Duodenal mucosa (tissue), 2 donors: ENCODE results near the gene HAS3.

Source experiments
- H3K27ac ChIP-seq: one replicate; pipeline ENCODE4 v1.7.0; 2013; ENCODE audit warnings: low read depth, low read length
- H3K27me3 ChIP-seq, 2 donors: one replicate each; pipeline ENCODE4 v1.7.0; 2013; ENCODE audit warnings: low read length in 2 of 2, control low read depth in 1 of 2; ENCODE audit not compliant: insufficient read depth in 2 of 2, control insufficient read depth in 1 of 2
- H3K36me3 ChIP-seq, 2 donors: one replicate each; pipeline ENCODE4 v1.7.0; 2013; ENCODE audit warnings: low read length in 2 of 2, control low read depth in 1 of 2; ENCODE audit not compliant: insufficient read depth in 2 of 2, control insufficient read depth in 1 of 2
- H3K4me1 ChIP-seq, 2 donors: one replicate each; pipeline ENCODE4 v1.7.0; 2013; ENCODE audit warnings: low read length in 2 of 2, control low read depth in 1 of 2; ENCODE audit not compliant: insufficient read depth in 2 of 2, control insufficient read depth in 1 of 2
- H3K4me3 ChIP-seq, 2 donors: one replicate each; pipeline ENCODE4 v1.7.0; 2013; ENCODE audit warnings: low read length in 2 of 2, low read depth in 1 of 2
- H3K9ac ChIP-seq, 2 donors: one replicate each; pipeline ENCODE4 v1.7.0; 2013; ENCODE audit warnings: low read length in 2 of 2, low read depth in 1 of 2
- H3K9me3 ChIP-seq, 2 donors: one replicate each; pipeline ENCODE4 v1.7.0; 2013; ENCODE audit warnings: low read length in 2 of 2, control low read depth in 1 of 2; ENCODE audit not compliant: control insufficient read depth in 1 of 2

The HAS3 gene

DNA sequence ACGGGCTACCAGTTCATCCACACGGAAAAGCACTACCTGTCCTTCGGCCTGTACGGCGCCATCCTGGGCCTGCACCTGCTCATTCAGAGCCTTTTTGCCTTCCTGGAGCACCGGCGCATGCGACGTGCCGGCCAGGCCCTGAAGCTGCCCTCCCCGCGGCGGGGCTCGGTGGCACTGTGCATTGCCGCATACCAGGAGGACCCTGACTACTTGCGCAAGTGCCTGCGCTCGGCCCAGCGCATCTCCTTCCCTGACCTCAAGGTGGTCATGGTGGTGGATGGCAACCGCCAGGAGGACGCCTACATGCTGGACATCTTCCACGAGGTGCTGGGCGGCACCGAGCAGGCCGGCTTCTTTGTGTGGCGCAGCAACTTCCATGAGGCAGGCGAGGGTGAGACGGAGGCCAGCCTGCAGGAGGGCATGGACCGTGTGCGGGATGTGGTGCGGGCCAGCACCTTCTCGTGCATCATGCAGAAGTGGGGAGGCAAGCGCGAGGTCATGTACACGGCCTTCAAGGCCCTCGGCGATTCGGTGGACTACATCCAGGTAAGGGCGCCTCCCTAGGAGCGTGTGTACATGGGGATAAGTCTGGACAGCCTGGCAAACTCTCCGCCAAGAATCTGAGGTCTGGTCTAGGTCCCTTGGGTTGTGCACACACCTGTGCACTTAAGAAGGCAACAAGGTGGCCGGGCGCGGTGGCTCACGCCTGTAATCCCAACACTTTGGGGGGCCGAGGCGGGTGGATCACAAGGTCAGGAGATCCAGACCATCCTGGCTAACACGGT is 4.2 kb downstream of the HAS3 start:
- H3K36me3 ChIP-seq, result peaks cover 28 to 46% of the 10 kb centered on the region in 2 donors
- H3K27ac ChIP-seq, result no peak overlapping the region
- no peak overlapping the region for H3K4me3 ChIP-seq
- H3K4me1 ChIP-seq, result peaks cover 14 to 17% of the 10 kb centered on the region in 2 donors
- no peaks in the 10 kb centered on the region for H3K9me3 ChIP-seq
- peaks cover 5 to 17% of the 10 kb centered on the region in 2 donors for H3K27me3 ChIP-seq
- no peak overlapping the region for H3K9ac ChIP-seq

DNA sequence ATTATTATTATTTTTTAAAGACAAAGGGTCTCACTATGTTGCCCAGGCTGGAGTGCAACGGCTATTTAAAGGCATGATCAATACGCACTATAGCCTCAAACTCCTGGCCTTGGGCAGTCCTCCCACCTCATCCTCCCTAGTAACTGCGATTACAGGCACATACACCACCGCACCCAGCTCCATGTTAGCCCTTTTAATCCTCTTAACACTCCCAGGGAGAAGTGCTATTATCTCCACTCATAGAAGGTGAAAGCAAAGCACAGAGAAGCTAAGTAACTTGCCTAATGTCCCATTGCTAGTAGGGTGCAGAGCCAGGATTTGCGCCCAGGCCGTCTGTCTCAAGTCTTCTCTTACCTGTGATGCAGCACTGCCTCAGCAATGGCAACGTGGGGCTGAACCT is 5.0 kb downstream of the HAS3 start:
- H3K4me1 ChIP-seq, result peaks cover 12 to 17% of the 10 kb centered on the region in 2 donors
- no peak overlapping the region for H3K4me3 ChIP-seq
- H3K9me3 ChIP-seq, result no peaks in the 10 kb centered on the region
- peaks cover 5 to 15% of the 10 kb centered on the region in 2 donors for H3K27me3 ChIP-seq
- H3K9ac ChIP-seq, result no peak overlapping the region
- H3K36me3 ChIP-seq, result peaks cover 30 to 53% of the 10 kb centered on the region in 2 donors
- H3K27ac ChIP-seq, result no peak overlapping the region

DNA sequence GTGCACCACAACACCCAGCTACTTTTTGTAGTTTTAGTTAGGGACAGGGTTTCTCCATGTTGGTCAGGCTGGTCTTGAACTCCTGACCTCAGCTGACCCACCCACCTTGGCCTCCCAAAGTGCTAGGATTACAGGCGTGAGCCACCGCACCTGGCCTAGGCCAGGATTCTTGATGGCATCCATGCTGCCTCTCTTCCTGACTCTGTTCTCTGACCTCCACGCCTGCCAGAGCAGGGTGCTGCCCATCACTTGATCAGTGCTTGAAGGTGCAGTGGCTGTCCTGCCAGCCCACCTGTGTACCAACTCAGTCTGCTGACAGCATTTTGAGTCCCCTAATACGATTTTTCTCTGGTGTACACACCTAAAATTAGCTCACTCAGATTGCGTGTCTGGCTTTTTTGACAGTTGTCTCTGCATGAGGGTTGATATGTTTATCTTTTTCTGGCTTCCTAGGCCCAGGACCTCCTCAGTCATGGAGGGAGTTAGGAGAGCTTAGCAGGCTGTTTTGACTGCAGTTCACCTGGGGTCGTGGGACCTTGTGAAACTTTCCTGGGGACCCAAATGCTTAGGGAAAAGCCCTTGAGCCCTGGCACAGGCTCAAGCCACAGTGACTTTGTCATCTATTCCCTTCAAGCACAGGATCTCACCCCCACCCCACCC is 5.9 kb downstream of the HAS3 start:
- Histone ChIP-seq H3K4me1 (peaks cover 7 to 17% of the 10 kb centered on the region in 2 donors), H3K27ac (no peak overlapping the region), H3K36me3 (peaks cover 30 to 62% of the 10 kb centered on the region in 2 donors), H3K9ac (no peak overlapping the region), H3K4me3 (no peak overlapping the region), H3K9me3 (no peaks in the 10 kb centered on the region), H3K27me3 (peaks cover 5 to 12% of the 10 kb centered on the region in 2 donors)

DNA sequence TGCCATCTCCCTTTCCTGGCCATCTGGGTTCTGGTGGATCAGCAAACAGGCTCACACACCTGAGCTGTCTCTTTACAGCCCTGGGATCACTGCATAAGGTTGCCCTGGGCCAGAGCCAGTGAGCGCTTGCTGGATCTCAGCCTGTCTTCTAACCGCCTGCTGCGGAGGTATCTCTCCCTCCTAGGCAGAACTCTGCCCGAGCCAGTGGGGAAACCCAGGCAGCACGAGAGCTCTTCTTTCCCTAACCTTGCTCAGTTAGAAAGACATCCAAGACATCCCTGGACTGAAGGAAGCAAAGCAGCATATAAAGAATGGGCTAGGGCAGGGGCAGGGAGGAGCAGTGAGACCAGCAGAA is 6.4 kb downstream of the HAS3 start:
- Histone ChIP-seq H3K9me3 (no peaks in the 10 kb centered on the region), H3K27ac (no peak overlapping the region), H3K4me3 (no peak overlapping the region), H3K9ac (no peak overlapping the region), H3K36me3 (peaks cover 35 to 67% of the 10 kb centered on the region in 2 donors), H3K4me1 (peaks cover 7 to 13% of the 10 kb centered on the region in 2 donors), H3K27me3 (peaks cover 5 to 9% of the 10 kb centered on the region in 2 donors)

DNA sequence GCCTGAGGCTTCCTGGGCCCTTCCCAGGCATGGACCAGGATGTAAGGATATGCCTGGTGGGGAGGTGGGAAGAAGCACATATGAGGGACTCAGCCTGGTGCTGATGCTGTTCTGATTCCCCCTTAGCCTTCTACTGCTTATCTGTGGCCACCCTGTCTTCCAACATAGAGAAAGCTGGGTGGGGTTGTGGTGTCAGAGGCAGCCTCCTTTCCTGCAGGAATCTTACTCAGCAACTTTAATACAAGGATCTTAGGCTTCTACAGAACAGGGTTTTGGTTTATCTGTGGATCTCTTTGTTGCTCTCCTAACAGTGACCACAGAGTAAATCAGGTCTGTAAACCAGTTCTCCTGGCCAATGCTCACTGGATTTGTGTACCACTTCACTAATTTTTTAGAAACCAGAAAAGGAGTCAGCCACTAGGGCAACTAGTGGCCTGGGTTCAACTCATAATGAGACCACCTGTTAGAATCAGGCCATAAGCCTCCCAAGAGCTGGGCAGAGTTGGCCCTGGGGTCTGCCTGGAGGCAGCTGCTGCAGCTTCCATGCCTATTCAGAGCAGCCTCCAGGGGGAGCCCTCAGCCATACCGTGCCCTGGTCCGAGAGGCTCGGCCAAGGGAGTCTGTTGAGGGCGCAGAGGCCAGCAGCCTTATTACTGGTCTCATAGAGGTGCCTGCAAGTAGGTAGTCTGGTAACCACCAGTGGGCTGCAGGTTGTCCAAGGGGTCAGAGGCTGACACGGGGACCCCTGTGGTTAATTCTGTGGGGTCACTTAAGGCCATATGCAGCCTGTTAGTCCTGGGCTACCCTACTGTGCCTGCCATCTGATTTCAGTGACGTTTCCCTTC is 7.1 kb downstream of the HAS3 start:
- Histone ChIP-seq H3K4me1 (peaks cover 6 to 7% of the 10 kb centered on the region in 2 donors), H3K27ac (no peak overlapping the region), H3K4me3 (no peak overlapping the region), H3K27me3 (peaks cover 0 to 6% of the 10 kb centered on the region in 2 donors), H3K9ac (no peak overlapping the region), H3K9me3 (no peaks in the 10 kb centered on the region), H3K36me3 (peaks cover 40 to 70% of the 10 kb centered on the region in 2 donors)

DNA sequence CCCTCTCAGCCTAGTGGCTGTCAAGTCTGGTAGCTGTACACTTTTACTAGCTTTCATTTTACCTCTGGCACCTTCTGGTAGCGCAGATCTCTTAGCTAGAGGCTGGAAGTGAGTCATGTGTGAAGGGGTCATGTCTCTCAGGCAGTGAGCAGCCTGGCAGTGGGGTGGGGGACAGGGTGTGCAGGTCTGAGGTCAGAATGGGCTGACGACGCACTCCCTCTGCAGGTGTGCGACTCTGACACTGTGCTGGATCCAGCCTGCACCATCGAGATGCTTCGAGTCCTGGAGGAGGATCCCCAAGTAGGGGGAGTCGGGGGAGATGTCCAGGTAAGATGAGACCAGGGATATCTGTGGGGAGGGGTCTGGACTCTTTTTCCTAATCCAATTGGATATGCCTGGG is 7.8 kb downstream of the HAS3 start:
- Histone ChIP-seq H3K4me1 (peaks cover 0 to under 1% of the 10 kb centered on the region in 2 donors), H3K36me3 (peaks cover 41 to 77% of the 10 kb centered on the region in 2 donors), H3K9ac (no peak overlapping the region), H3K27me3 (no peaks in the 10 kb centered on the region), H3K27ac (no peak overlapping the region), H3K4me3 (no peak overlapping the region), H3K9me3 (no peaks in the 10 kb centered on the region)

DNA sequence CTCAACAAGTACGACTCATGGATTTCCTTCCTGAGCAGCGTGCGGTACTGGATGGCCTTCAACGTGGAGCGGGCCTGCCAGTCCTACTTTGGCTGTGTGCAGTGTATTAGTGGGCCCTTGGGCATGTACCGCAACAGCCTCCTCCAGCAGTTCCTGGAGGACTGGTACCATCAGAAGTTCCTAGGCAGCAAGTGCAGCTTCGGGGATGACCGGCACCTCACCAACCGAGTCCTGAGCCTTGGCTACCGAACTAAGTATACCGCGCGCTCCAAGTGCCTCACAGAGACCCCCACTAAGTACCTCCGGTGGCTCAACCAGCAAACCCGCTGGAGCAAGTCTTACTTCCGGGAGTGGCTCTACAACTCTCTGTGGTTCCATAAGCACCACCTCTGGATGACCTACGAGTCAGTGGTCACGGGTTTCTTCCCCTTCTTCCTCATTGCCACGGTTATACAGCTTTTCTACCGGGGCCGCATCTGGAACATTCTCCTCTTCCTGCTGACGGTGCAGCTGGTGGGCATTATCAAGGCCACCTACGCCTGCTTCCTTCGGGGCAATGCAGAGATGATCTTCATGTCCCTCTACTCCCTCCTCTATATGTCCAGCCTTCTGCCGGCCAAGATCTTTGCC is 9.0 kb downstream of the HAS3 start:
- no peaks in the 10 kb centered on the region for H3K9me3 ChIP-seq
- no peak overlapping the region for H3K9ac ChIP-seq
- H3K36me3 ChIP-seq, result peaks cover 35 to 83% of the 10 kb centered on the region in 2 donors
- no peaks in the 10 kb centered on the region for H3K27me3 ChIP-seq
- no peaks in the 10 kb centered on the region for H3K4me1 ChIP-seq
- no peak overlapping the region for H3K27ac ChIP-seq
- H3K4me3 ChIP-seq, result no peak overlapping the region

DNA sequence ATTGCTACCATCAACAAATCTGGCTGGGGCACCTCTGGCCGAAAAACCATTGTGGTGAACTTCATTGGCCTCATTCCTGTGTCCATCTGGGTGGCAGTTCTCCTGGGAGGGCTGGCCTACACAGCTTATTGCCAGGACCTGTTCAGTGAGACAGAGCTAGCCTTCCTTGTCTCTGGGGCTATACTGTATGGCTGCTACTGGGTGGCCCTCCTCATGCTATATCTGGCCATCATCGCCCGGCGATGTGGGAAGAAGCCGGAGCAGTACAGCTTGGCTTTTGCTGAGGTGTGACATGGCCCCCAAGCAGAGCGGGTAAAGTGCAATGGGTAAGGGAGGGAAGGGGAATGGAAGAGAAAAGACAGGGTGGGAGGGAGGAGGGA is 9.5 kb downstream of the HAS3 start:
- no peak overlapping the region for H3K4me3 ChIP-seq
- no peak overlapping the region for H3K9ac ChIP-seq
- no peaks in the 10 kb centered on the region for H3K9me3 ChIP-seq
- peaks cover 31 to 83% of the 10 kb centered on the region in 2 donors for H3K36me3 ChIP-seq
- H3K4me1 ChIP-seq, result no peaks in the 10 kb centered on the region
- no peaks in the 10 kb centered on the region for H3K27me3 ChIP-seq
- H3K27ac ChIP-seq, result no peak overlapping the region

DNA sequence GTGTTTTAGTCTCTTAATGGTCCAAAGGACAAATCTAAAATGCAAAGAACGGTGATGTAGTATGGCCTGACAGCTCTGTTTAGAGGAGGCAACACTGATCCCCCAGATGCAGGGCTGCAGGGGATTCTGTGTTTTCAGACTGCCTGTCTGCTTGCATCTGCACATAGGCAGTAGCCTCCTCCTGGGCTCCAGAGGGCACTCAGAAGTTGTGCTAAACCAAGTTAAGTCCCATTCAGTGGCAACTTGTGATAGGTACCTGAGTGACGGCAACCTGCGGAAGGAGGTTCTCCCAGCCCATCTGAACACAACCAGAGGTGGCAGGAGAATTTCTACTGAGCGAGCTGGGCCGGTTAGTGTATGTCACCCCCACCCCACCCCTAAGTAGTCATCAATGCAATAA is 9.9 kb downstream of the HAS3 start:
- H3K27ac ChIP-seq, result no peak overlapping the region
- H3K9ac ChIP-seq, result no peak overlapping the region
- no peaks in the 10 kb centered on the region for H3K27me3 ChIP-seq
- H3K4me3 ChIP-seq, result no peak overlapping the region
- peaks cover 34 to 86% of the 10 kb centered on the region in 2 donors for H3K36me3 ChIP-seq
- no peaks in the 10 kb centered on the region for H3K9me3 ChIP-seq
- H3K4me1 ChIP-seq, result no peaks in the 10 kb centered on the region
